GM19351 (cell line): ENCODE results near the gene GPR156.
"Not testable (repeated sequence)": the region's sequence is repeated elsewhere in the genome, so short reads cannot be mapped to it uniquely, and the experiment has no call there.

Source experiments
- ATAC-seq: cut with Tn5 transposase; IDR thresholded peaks from one replicate; pipeline ENCODE4 v1.9.1; 2021; ENCODE audit warnings: mild to moderate bottlenecking, moderate library complexity; ENCODE audit not compliant: unreplicated experiment

GPR156 gene

GRCh38 chr3:120284747-120285507 is at the start of gene GPR156:
GPR156 (minus strand) TSS chr3:120285222; CDS start chr3:120244098, 41,124 bp downstream.
- ATAC-seq = no peak

GRCh38 chr3:120332646-120333045 is 47.6 kb upstream of the GPR156 start:
- no peak for ATAC-seq

DNA sequence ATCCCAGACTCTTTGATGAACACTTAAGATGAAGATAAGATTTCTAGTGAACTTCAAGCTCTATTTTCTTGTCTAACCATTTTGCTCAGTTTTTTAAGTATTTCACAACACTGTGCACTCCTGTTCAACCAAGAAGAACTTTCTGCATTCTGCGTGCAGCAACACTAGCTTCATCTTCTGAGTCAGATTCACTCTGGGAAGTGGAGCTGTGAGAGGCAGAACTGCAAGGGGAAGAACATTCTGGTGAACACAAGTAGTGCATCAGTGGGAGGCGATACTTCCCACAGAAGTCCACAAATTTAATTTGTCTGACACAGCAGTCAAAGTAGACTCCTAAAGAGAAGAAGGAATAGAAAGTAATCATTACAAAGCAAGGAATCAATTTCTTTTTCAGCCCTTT is 46.1 kb upstream of the GPR156 start:
- ATAC-seq = no peak

- no peak for ATAC-seq
Observed at GRCh38 chr3:120326784-120327183, 41.8 kb upstream of the GPR156 start.

DNA sequence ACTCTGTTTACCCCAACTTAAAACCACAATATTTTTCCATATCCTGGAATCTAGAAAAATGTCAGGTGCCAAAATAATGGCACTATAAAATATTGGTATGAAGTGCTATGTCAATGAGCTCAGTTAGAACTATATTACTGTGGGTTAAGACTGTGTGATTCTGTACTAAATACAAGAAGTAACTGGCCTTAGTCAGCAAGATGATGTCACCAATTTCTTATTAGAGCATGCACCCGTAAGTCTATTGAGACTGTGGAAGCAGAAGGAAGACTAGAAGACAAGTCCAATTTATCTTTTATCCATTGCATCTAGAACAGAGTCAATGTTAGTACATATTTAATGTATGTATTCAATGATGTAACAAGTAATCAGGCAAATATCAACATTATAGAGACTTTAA is 39.2 kb upstream of the GPR156 start:
- no peak for ATAC-seq

- ATAC-seq = not testable (repeated sequence)
Observed at GRCh38 chr3:120323761-120324160, 38.7 kb upstream of the GPR156 start.

DNA sequence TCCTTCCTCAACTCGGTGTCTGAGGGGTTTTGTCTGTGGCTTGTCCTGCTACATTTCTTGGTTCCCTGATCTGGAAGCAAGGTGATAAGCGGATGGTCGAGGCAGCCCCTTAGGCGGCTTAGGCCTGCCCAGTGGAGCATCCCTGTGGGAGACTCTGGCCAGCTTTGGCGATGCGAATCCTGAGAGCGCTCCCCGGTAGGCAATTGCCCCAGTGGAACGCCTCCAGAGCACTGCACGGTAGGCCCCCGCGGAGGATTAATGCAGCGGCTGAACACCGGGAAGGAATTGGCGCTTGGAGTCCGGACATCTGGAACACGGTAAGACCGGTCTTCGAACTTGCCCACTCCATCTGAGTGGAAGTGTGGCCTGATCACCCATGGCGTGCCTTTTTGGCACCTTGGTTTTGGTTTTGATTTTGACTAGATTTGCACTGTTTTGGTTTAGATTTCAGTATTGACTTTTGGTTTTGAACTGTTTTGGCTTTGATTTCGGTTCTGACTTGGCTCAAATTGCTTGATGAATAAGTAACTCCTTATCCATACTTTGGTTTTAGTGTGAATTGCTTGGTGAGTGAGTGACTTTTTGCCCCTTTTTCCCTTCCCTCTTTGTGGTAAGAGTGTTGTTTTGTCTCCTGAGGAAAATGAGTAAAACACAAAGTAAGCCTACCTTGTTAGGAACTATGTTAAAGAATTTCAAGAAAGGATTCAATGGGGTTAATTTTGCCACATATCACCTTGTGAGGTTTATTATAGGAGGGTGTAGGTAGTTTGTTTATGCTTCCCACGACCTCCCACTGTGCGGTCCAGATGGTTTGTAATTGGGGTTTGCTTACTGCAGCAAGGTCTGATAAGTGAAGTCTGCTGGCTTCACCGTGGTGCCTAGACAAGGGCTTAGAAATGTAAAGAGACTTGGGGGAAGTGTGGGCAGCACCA is 27.1 kb upstream of the GPR156 start:
- ATAC-seq = no peak

DNA sequence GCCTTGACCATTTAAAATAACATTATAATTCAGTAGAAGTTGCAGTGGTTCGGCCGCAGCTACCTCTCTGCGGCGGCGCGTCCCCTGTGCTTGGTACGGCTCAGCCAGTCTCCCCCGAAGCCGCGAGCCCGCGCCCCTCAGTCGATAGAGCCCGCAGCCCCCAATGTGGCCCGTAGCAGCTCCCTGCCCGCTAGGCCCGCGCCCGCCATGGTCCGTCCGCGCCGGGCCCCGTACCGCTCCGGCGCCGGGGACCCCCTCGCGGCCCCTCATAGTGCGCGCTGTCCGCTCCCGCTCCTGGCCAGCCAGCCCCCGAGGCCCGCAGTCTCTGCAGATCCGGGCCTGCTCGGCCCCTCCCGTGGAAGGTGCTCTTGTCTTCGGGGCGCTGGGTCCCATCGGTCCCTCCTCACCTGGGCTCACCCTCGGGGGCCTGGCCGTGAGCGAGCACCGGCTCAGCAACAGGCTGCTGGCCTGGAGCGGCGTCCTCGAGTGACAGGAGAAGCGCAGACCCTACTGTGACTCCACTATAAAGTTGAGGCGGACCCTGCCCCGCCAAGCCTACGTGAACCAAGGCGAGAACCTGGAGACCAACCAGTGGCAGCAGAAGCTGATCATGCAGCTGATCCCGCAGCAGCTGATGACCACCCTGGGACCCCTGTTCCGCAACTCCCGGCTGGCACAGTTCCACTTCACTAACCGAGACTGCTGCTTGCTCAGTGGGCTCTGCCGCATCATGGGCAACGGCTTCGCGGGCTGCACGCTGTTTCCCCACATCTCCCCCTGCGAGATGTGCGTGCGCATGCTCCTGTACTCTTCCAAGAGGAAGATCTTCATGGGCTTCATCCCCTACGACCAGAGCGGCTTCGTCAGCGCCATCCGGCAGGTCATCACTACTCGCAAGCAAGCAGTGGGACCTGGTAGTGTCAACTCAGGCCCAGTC is 21.8 kb upstream of the GPR156 start:
- ATAC-seq = no peak

- no peak for ATAC-seq
Observed at GRCh38 chr3:120304616-120305015, 19.6 kb upstream of the GPR156 start.

GRCh38 chr3:120302361-120302760 is 17.3 kb upstream of the GPR156 start:
- ATAC-seq = no peak

DNA sequence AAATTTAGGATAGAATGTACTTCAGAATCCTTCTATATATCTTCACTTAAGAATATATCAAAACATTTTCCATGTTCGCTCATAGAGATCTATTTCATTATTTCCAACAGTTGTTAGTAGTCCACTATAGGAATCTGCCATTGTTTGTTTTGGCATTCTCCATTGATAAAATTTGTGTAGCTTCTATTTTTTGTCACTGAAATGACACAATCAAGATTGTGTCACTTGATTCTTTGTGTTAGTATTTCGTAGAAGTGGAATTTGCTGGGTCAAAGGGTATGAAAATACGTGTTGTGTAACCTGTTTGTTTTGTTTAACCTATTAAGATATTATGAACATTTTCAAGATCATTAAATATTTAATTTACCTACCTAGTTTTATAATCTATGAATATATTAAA is 15.9 kb upstream of the GPR156 start:
- no peak for ATAC-seq

GRCh38 chr3:120299403-120299802 is 14.4 kb upstream of the GPR156 start:
- ATAC-seq = no peak

DNA sequence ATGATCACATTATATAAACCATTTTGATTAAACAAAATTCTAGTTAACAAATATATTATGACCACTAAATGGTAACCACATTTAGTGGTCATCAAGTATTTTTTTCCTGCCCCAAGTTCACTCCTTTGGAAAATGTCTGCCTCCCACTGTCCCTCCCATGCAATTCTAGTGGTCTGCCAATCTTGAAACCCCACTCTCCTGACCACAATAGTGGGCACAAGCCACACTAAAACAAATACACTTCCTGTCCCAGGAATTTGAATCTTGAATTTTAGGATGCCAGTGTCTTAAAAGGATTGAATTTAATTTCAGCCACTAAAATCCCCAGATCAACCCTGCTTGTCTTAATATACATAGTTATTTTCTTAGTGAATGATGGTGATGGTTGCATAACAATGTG is 14.0 kb upstream of the GPR156 start:
- ATAC-seq = no peak

GRCh38 chr3:120291552-120291951 is 6.5 kb upstream of the GPR156 start:
- not testable (repeated sequence) for ATAC-seq

GRCh38 chr3:120289636-120290035 is 4.6 kb upstream of the GPR156 start:
- no peak for ATAC-seq

- no peak for ATAC-seq
Observed at GRCh38 chr3:120286465-120286864, 1.4 kb upstream of the GPR156 start.

DNA sequence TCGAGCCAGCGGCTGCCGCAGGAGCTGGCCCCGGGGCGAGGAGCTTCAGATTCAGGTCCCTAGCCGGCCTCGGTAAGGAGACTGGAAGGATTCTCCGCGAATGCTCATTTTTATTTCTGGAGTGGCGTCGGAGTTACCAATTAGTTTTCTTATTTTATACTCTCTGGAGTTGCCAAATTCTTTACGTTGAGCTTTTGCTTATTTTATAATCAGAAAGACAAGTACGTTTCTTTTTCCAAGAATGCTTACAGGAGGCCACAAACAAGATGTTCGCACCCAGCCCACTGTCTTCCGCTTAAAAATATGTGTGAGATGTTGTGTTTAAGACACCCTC is 453 bp upstream of the GPR156 start:
- ATAC-seq = no peak

- ATAC-seq = no peak
Observed at GRCh38 chr3:120281261-120281660, 3.8 kb downstream of the GPR156 start.

- ATAC-seq = no peak
Observed at GRCh38 chr3:120280566-120280965, 4.5 kb downstream of the GPR156 start.

DNA sequence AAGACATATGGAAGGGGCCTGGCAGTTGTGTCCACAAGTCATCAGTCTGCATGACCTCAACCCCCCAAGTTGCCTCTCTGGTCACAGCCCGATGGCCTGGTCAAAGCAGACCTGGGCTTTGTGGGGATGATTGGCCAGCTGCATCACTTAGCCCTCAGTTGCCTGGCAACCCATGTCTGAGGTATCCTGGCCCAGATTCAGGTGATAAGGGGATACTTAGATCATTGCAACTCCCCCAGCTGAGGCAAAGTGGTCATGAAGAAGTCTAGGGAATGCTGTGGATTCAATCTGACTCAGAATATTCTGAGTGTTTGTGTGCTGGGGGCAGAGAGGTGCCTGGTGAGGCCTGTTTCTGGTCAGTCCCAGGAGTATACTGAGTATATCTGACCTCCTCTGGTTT is 5.0 kb downstream of the GPR156 start:
- ATAC-seq = no peak

DNA sequence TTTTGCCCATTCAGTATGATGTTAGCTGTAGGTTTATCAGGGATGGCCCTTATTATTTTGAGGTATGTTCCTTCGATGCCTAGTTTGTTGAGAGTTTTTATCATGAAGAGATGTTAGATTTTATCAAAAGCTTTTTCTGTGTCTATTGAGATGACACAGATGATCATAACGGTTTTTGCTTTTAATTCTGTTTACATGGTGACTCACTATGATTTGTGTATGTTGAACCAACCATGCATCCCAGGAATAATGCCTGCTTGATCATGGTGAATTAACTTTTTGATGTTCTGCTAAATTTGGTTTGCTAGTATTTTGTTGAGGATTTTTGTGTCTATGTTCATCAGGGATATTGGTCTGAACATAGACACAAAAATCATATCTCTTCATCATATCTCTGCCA is 8.3 kb downstream of the GPR156 start:
- no peak for ATAC-seq
